Fibroblast of skin of right biceps (primary cell): ENCODE data around the gene ASB7.

Experiments
- DNase-seq: peaks from one replicate; pipeline ENCODE4 v3.0.0-alpha.2; 2013

ASB7 gene

GRCh38 chr15:100687582-100688141, 85.3 kb downstream of the ASB7 start:
- peak; percentile 94 for DNase-seq

- DNase-seq = peak; percentile 40
Observed at GRCh38 chr15:100688549-100689120, 86.2 kb downstream of the ASB7 start.

GRCh38 chr15:100689131-100689899, 86.9 kb downstream of the ASB7 start:
- DNase-seq = no peak

GRCh38 chr15:100690032-100690794, 87.8 kb downstream of the ASB7 start:
- DNase-seq = peak; percentile 58

- DNase-seq = no peak
Observed at GRCh38 chr15:100690795-100691158, 88.4 kb downstream of the ASB7 start.

- DNase-seq = no peak
Observed at GRCh38 chr15:100691321-100691720, 88.9 kb downstream of the ASB7 start.

GRCh38 chr15:100692246-100692645, 89.9 kb downstream of the ASB7 start:
- peak; percentile 70 for DNase-seq

- DNase-seq = no peak
Observed at GRCh38 chr15:100692671-100693070, 90.3 kb downstream of the ASB7 start.

GRCh38 chr15:100693451-100693850, 91.1 kb downstream of the ASB7 start:
- DNase-seq = no peak

- peak; percentile 63 for DNase-seq
Observed at GRCh38 chr15:100694381-100695021, 92.1 kb downstream of the ASB7 start.

GRCh38 chr15:100695048-100695447, 92.7 kb downstream of the ASB7 start:
- no peak for DNase-seq

GRCh38 chr15:100696452-100696851, 94.1 kb downstream of the ASB7 start:
- DNase-seq = no peak
